HCT116 (cell line): ENCODE data around the gene GDPD2. TPM values are rescaled to one million over a fixed set of nuclear protein-coding genes. Genes with fewer than 3 reads are reported as not detected.

Source experiments
- ATAC-seq: fragments of 200-7000 bp; cut with Tn5 transposase; 2 replicates; pipeline ENCODE4 v1.9.1; 2020; ENCODE audit warnings: mild to moderate bottlenecking, moderate library complexity
- BruUV-seq: library from RNA; stranded (reverse); fragments of 400-500 nt; replicated peaks from 2 replicates; lab custom pipeline; 2021; lab: Mats Ljungman, UMichigan
- CTCF ChIA-PET: fragments of 300-600 bp; sonication (Branson Sonifier 250); formaldehyde crosslinking; loops from one replicate; lab custom pipeline; 2021; ENCODE audit warnings: antibody characterized with exemption; lab: Charles Lee
- POLR2A ChIA-PET: fragments of 300-600, 350-600 bp; sonication (Branson Sonifier 250); formaldehyde crosslinking; loops from one replicate; lab custom pipeline; 2021; ENCODE audit warnings: antibody characterized with exemption; lab: Charles Lee
- RAD21 ChIA-PET, 2 experiments: fragments of 300-600 bp; sonication (Branson Sonifier 250); formaldehyde crosslinking; loops; one replicate each; lab custom pipeline; 2023; ENCODE audit warnings: low total read pairs in 2 of 2; ENCODE audit not compliant: uncharacterized antibody in 2 of 2, unreplicated experiment in 2 of 2, low non-redundant PET in 1 of 2; lab: Charles Lee
- DNase-seq: peaks from one replicate; pipeline ENCODE4 v3.0.0-alpha.2; 2010; ENCODE audit warnings: low read depth, low spot score
- H2AFZ ChIP-seq: fragments of 200-600 bp; shearing (Covaris generic), sonication (generic); 2 replicates; pipeline ENCODE4 v1.6.1; 2017; ENCODE audit warnings: low read depth, mixed run types, mixed read lengths, antibody characterized with exemption, low read length; ENCODE audit not compliant: poor library complexity, severe bottlenecking
- H3K27ac ChIP-seq: 2 replicates; pipeline ENCODE4 v1.5.1; 2012; ENCODE audit warnings: low read depth, low read length
- H3K27me3 ChIP-seq: fragments of 200-600 bp; sonication (generic); 2 replicates; pipeline ENCODE4 v1.6.1; 2016; ENCODE audit warnings: mixed run types, low read length, mixed read lengths; ENCODE audit not compliant: insufficient read depth
- H3K36me3 ChIP-seq, 2 experiments: fragments of 200-500 bp in 1 of 2; fragments of 200-600 bp in 1 of 2; sonication (Bioruptor generic) in 1 of 2; sonication (generic) in 1 of 2; 2 replicates each; pipeline versions ENCODE4 v1.5.1 to v1.6.1; 2014 to 2016; ENCODE audit warnings: low read length in 2 of 2, inconsistent platforms in 1 of 2, mixed read lengths in 1 of 2, mixed run types in 1 of 2; ENCODE audit not compliant: insufficient read depth in 2 of 2, control insufficient read depth in 1 of 2
- H3K4me1 ChIP-seq, 2 experiments: fragments of 200-600 bp in 1 of 2; sonication (generic) in 1 of 2; 2 replicates each; pipeline versions ENCODE4 v1.5.1 to v1.6.1; 2012 to 2017; ENCODE audit warnings: low read length in 2 of 2, inconsistent platforms in 1 of 2, mild to moderate bottlenecking in 1 of 2, mixed read lengths in 1 of 2, mixed run types in 1 of 2, moderate library complexity in 1 of 2; ENCODE audit not compliant: insufficient read depth in 2 of 2, control insufficient read depth in 1 of 2
- H3K4me2 ChIP-seq: fragments of 200-600 bp; sonication (generic); 2 replicates; pipeline ENCODE4 v1.6.1; 2017; ENCODE audit warnings: mixed run types, low read length, mixed read lengths
- H3K4me3 ChIP-seq, 2 experiments: fragments of 200-600 bp in 1 of 2; sonication (generic) in 1 of 2; replicated peaks in 1 of 2; 2 replicates each; pipeline ENCODE4 v1.5.1; 2011 to 2016; ENCODE audit warnings: low read length in 2 of 2, control low read depth in 1 of 2, low read depth in 1 of 2, mild to moderate bottlenecking in 1 of 2, mixed read lengths in 1 of 2, mixed run types in 1 of 2
- H3K79me2 ChIP-seq: fragments of 200-600 bp; sonication (generic); 2 replicates; pipeline ENCODE4 v1.6.1; 2017; ENCODE audit warnings: mild to moderate bottlenecking, mixed run types, low read length, moderate library complexity, mixed read lengths; ENCODE audit not compliant: insufficient read depth
- H3K9ac ChIP-seq: fragments of 200-600 bp; sonication (generic); 2 replicates; pipeline ENCODE4 v1.6.1; 2016; ENCODE audit warnings: low read length, mixed read lengths
- H3K9me2 ChIP-seq: fragments of 200-600 bp; sonication (generic), shearing (Covaris generic); 2 replicates; pipeline ENCODE4 v1.6.1; 2017; ENCODE audit warnings: mixed run types, mild to moderate bottlenecking, moderate library complexity; ENCODE audit not compliant: insufficient read depth
- H3K9me3 ChIP-seq, 2 experiments: fragments of 200-500 bp in 1 of 2; fragments of 200-600 bp in 1 of 2; sonication (Bioruptor generic) in 1 of 2; sonication (generic) in 1 of 2; 2 replicates each; pipeline ENCODE4 v1.6.1; 2014 to 2017; ENCODE audit warnings: low read length in 2 of 2, mixed read lengths in 2 of 2, inconsistent platforms in 1 of 2, low read depth in 1 of 2, mild to moderate bottlenecking in 1 of 2, mixed run types in 1 of 2, moderate library complexity in 1 of 2; ENCODE audit not compliant: control insufficient read depth in 1 of 2, insufficient read depth in 1 of 2
- H4K20me1 ChIP-seq: fragments of 200-600 bp; sonication (generic), shearing (Covaris generic); 2 replicates; pipeline ENCODE4 v1.6.1; 2017; ENCODE audit warnings: mixed run types, mild to moderate bottlenecking, moderate library complexity; ENCODE audit not compliant: insufficient read depth
- ATF3 ChIP-seq: IDR thresholded peaks from 2 replicates; pipeline ENCODE4 v1.6.1; 2012
- CBX3 ChIP-seq: IDR thresholded peaks from 2 replicates; pipeline ENCODE4 v1.6.1; 2012; ENCODE audit warnings: low read depth
- CTCF ChIP-seq, 3 experiments: fragments of 200-600 bp in 1 of 3; sonication (generic) in 1 of 3; IDR thresholded peaks in 2 of 3; conservative IDR thresholded peaks in 1 of 3; 2 replicates each; pipeline ENCODE4 v1.5.1; 2012 to 2017; ENCODE audit warnings: low read depth in 2 of 3, low read length in 2 of 3, antibody characterized with exemption in 1 of 3, borderline replicate concordance in 1 of 3, control low read depth in 1 of 3, mild to moderate bottlenecking in 1 of 3, mixed read lengths in 1 of 3, mixed run types in 1 of 3, moderate library complexity in 1 of 3; ENCODE audit not compliant: insufficient read depth in 1 of 3
- ELF1 ChIP-seq: IDR thresholded peaks from 2 replicates; pipeline ENCODE4 v1.6.1; 2012; ENCODE audit warnings: low read depth, borderline replicate concordance
- EZH2 ChIP-seq: fragments of 200-600 bp; sonication (generic); IDR thresholded peaks from 2 replicates; pipeline ENCODE4 v1.6.1; 2017; ENCODE audit warnings: antibody characterized with exemption, mixed run types
- EZH2phosphoT487 ChIP-seq: fragments of 200-600 bp; IDR thresholded peaks from 2 replicates; pipeline ENCODE4 v1.6.1; 2018; ENCODE audit warnings: antibody characterized with exemption, borderline replicate concordance
- FOSL1 ChIP-seq: IDR thresholded peaks from 2 replicates; pipeline ENCODE4 v1.6.1; 2012; ENCODE audit warnings: low read depth
- JUND ChIP-seq: IDR thresholded peaks from 2 replicates; pipeline ENCODE4 v1.6.1; 2012
- POLR2A ChIP-seq: IDR thresholded peaks from 2 replicates; pipeline ENCODE4 v1.7.0; 2011; ENCODE audit warnings: borderline replicate concordance; ENCODE audit not compliant: insufficient read depth, insufficient read length; ENCODE audit errors: extremely low read depth
- POLR2AphosphoS5 ChIP-seq: IDR thresholded peaks from 2 replicates; pipeline ENCODE4 v1.6.1; 2011; ENCODE audit warnings: mild to moderate bottlenecking, low read depth, low read length, moderate library complexity
- SRF ChIP-seq: IDR thresholded peaks from 2 replicates; pipeline ENCODE4 v1.6.1; 2012; ENCODE audit warnings: low read depth
- TCF7L2 ChIP-seq: IDR thresholded peaks from 2 replicates; pipeline ENCODE4 v1.7.0; 2011; ENCODE audit warnings: borderline replicate concordance, inconsistent platforms; ENCODE audit not compliant: insufficient read depth, insufficient read length; ENCODE audit errors: extremely low read depth
- YY1 ChIP-seq: IDR thresholded peaks from 2 replicates; pipeline ENCODE4 v1.6.1; 2011; ENCODE audit warnings: low read length, low read depth, moderate library complexity, mild to moderate bottlenecking; ENCODE audit not compliant: insufficient replicate concordance; ENCODE audit errors: extremely low read depth
- ZNF274 ChIP-seq: fragments of 200-500 bp; sonication (Bioruptor generic); IDR thresholded peaks from 2 replicates; pipeline ENCODE4 v1.6.1; 2014; ENCODE audit warnings: mild to moderate bottlenecking, low read depth, low read length, inconsistent platforms
- intact Hi-C: fragments of 100-400 bp; cut with micrococcal nuclease; formaldehyde crosslinking; loops from 2 replicates; pipeline ENCODE4 v1.10.0; 2022
- total RNA-seq: library from RNA; stranded (reverse); gene quantifications from one replicate; pipeline ENCODE4 v1.2.1, GENCODE V29; 2021; ENCODE audit not compliant: unreplicated experiment

Gene GDPD2
- total RNA-seq, 1 experiment from 2014 or later = not detected

- no TSS peak for BruUV-seq
- no peak overlapping the region for H3K4me2 ChIP-seq
- RAD21 ChIA-PET = no interaction called here
Observed at GRCh38 chrX:70411475-70411874, 11.6 kb upstream of the GDPD2 start.

More at GRCh38 chrX:70411475-70411874, 11.6 kb upstream of the GDPD2 start:
- peaks cover 1 to 4% of the 10 kb centered on the region in 2 experiments; a peak in 2 of 4 replicates for H3K36me3 ChIP-seq
- no peaks in the 10 kb centered on the region for H3K27me3 ChIP-seq
- TF ChIP-seq ATF3 = no peak
- no peak for TF ChIP-seq JUND
- TF ChIP-seq ZNF274 = no peak
- TF ChIP-seq EZH2phosphoT487 = no peak
- TF ChIP-seq ELF1 = no peak
- no peak for TF ChIP-seq CTCF (IDR thresholded peaks at IDR 0.05 in 2 of 3, conservative IDR thresholded peaks at IDR 0.05 in 1 of 3; ENCODE audit: borderline replicate concordance in 1 of 3, insufficient read depth in 1 of 3, low read depth in 2 of 3, low read length in 2 of 3)
- no peak for TF ChIP-seq POLR2AphosphoS5
- no peak for TF ChIP-seq POLR2A
- no peak for TF ChIP-seq FOSL1
- no peak for TF ChIP-seq EZH2
- no peak for TF ChIP-seq SRF
- no peak for TF ChIP-seq YY1
- no peak for TF ChIP-seq TCF7L2
- no peak for TF ChIP-seq CBX3
- H3K9me2 ChIP-seq = no peaks in the 10 kb centered on the region
- H4K20me1 ChIP-seq = no peaks in the 10 kb centered on the region
- H3K9me3 ChIP-seq = no peaks in the 10 kb centered on the region
- CTCF ChIA-PET = no interaction called here
- H3K4me1 ChIP-seq = no peaks in the 10 kb centered on the region
- intact Hi-C loops = no loop called here
- no peaks in the 10 kb centered on the region for H3K79me2 ChIP-seq
- H2AFZ ChIP-seq = no peak overlapping the region
- H3K9ac ChIP-seq = no peak overlapping the region
- no peak overlapping the region for H3K4me3 ChIP-seq
- no peak for ATAC-seq
- no peak for DNase-seq
- no peak overlapping the region for H3K27ac ChIP-seq
- POLR2A ChIA-PET = no interaction called here
